Astrocyte (in vitro differentiated cells and primary cell): Measurements from ENCODE around the gene SARNP. TPM values are rescaled to one million over a fixed set of nuclear protein-coding genes. Genes with fewer than 3 reads are reported as not detected.

Experiments
- DNase-seq: peaks from one replicate; pipeline ENCODE4 v3.0.0-alpha.2; 2010; ENCODE audit warnings: low read depth
- FAIRE-seq: peaks from 2 replicates; lab custom pipeline; 2011; peaks lifted over from hg19 to GRCh38; lab: Jason Lieb, UNC
- H2AFZ ChIP-seq: 2 replicates; pipeline ENCODE4 v1.6.0; 2012; ENCODE audit warnings: low read depth, low read length, inconsistent platforms
- H3K27ac ChIP-seq: 2 replicates; pipeline ENCODE4 v1.5.1; 2011; ENCODE audit warnings: low read depth, low read length, inconsistent platforms
- H3K27me3 ChIP-seq: 2 replicates; pipeline ENCODE4 v1.6.0; 2011; ENCODE audit warnings: low read length, inconsistent platforms; ENCODE audit not compliant: insufficient read depth
- H3K36me3 ChIP-seq: 2 replicates; pipeline ENCODE4 v1.5.1; 2011; ENCODE audit warnings: low read length, inconsistent platforms; ENCODE audit not compliant: insufficient read depth
- H3K4me1 ChIP-seq: 2 replicates; pipeline ENCODE4 v1.5.1; 2011; ENCODE audit warnings: low read length, inconsistent platforms; ENCODE audit not compliant: insufficient read depth
- H3K4me2 ChIP-seq: 2 replicates; pipeline ENCODE4 v1.6.0; 2012; ENCODE audit warnings: low read length, inconsistent platforms
- H3K4me3 ChIP-seq: 2 replicates; pipeline ENCODE4 v1.5.1; 2011; ENCODE audit warnings: low read depth, mild to moderate bottlenecking, low read length, inconsistent platforms; ENCODE audit not compliant: insufficient read depth
- H3K79me2 ChIP-seq: 2 replicates; pipeline ENCODE4 v1.6.0; 2012; ENCODE audit warnings: mild to moderate bottlenecking, low read length, inconsistent platforms; ENCODE audit not compliant: insufficient read depth
- H3K9ac ChIP-seq: 2 replicates; pipeline ENCODE4 v1.6.0; 2012; ENCODE audit warnings: mild to moderate bottlenecking, low read length, inconsistent platforms
- H3K9me3 ChIP-seq: 2 replicates; pipeline ENCODE4 v1.5.1; 2012; ENCODE audit warnings: low read depth, mild to moderate bottlenecking, low read length, inconsistent platforms; ENCODE audit not compliant: insufficient read depth
- H4K20me1 ChIP-seq: 2 replicates; pipeline ENCODE4 v1.6.0; 2012; ENCODE audit warnings: low read length, inconsistent platforms; ENCODE audit not compliant: insufficient read depth
- H3K27ac Mint-ChIP-seq: one replicate; pipeline ENCODE4 v1.8.0; 2021; ENCODE audit warnings: mild to moderate bottlenecking, mixed read lengths; ENCODE audit not compliant: unreplicated experiment
- H3K27me3 Mint-ChIP-seq: one replicate; pipeline ENCODE4 v1.8.0; 2021; ENCODE audit warnings: low read depth, mixed read lengths; ENCODE audit not compliant: unreplicated experiment
- H3K36me3 Mint-ChIP-seq: one replicate; pipeline ENCODE4 v1.8.0; 2021; ENCODE audit warnings: low read depth, mixed read lengths; ENCODE audit not compliant: unreplicated experiment
- H3K4me1 Mint-ChIP-seq: one replicate; pipeline ENCODE4 v1.8.0; 2021; ENCODE audit warnings: low read depth, mixed read lengths; ENCODE audit not compliant: unreplicated experiment
- H3K4me3 Mint-ChIP-seq: one replicate; pipeline ENCODE4 v1.8.0; 2021; ENCODE audit warnings: mild to moderate bottlenecking, moderate library complexity, mixed read lengths; ENCODE audit not compliant: unreplicated experiment
- H3K9me3 Mint-ChIP-seq: one replicate; pipeline ENCODE4 v1.8.0; 2021; ENCODE audit warnings: mild to moderate bottlenecking, mixed read lengths; ENCODE audit not compliant: unreplicated experiment
- CTCF ChIP-seq: IDR thresholded peaks from 2 replicates; pipeline ENCODE4 v1.5.1; 2011; ENCODE audit warnings: low read depth, mild to moderate bottlenecking, inconsistent platforms, low read length, moderate library complexity; ENCODE audit not compliant: insufficient read depth
- EZH2 ChIP-seq: IDR thresholded peaks from 2 replicates; pipeline ENCODE4 v1.6.1; 2012; ENCODE audit warnings: mild to moderate bottlenecking, low read length, inconsistent platforms; ENCODE audit not compliant: insufficient read depth
- total RNA-seq: library from RNA; stranded (reverse); gene quantifications from 2 replicates; pipeline ENCODE4 v1.2.1, GENCODE V29; 2021

Gene SARNP
- total RNA-seq, 1 donor from 2014 or later = 105 TPM

GRCh38 chr12:55733021-55733555 lies 84.4 kb downstream of the SARNP start:
- no peaks in the 10 kb centered on the region for H3K27me3 ChIP-seq
- no peak overlapping the region for H2AFZ ChIP-seq
- TF ChIP-seq CTCF (no peak), EZH2 (no peak)
- no peak for FAIRE-seq
- H3K9me3 ChIP-seq = no peaks in the 10 kb centered on the region
- no peak overlapping the region for H3K9ac ChIP-seq
- DNase-seq = no peak
- peaks cover 17% of the 10 kb centered on the region for H3K4me1 Mint-ChIP-seq
- no peak overlapping the region for H3K27ac ChIP-seq
- no peak overlapping the region for H3K27ac Mint-ChIP-seq
- H4K20me1 ChIP-seq = peaks cover 8% of the 10 kb centered on the region
- H3K9me3 Mint-ChIP-seq = no peaks in the 10 kb centered on the region
- H3K4me3 ChIP-seq = no peak overlapping the region
- H3K4me3 Mint-ChIP-seq = no peak overlapping the region
- H3K36me3 ChIP-seq = no peaks in the 10 kb centered on the region
- H3K4me2 ChIP-seq = no peak overlapping the region
- H3K4me1 ChIP-seq = peaks cover 18% of the 10 kb centered on the region
- H3K36me3 Mint-ChIP-seq = no peaks in the 10 kb centered on the region
- H3K79me2 ChIP-seq = peaks cover 23% of the 10 kb centered on the region
- H3K27me3 Mint-ChIP-seq = no peaks in the 10 kb centered on the region

GRCh38 chr12:55732288-55732687 lies 85.2 kb downstream of the SARNP start:
- Histone ChIP-seq H3K9ac (no peak overlapping the region), H4K20me1 (peaks cover 16% of the 10 kb centered on the region), H3K27me3 (no peaks in the 10 kb centered on the region), H3K4me2 (no peak overlapping the region), H2AFZ (no peak overlapping the region), H3K4me1 (peaks cover 12% of the 10 kb centered on the region), H3K27ac (no peak overlapping the region), H3K4me3 (no peak overlapping the region), H3K9me3 (no peaks in the 10 kb centered on the region), H3K79me2 (peaks cover 31% of the 10 kb centered on the region), H3K36me3 (no peaks in the 10 kb centered on the region)
- no peak for TF ChIP-seq CTCF
- no peak for TF ChIP-seq EZH2
- FAIRE-seq (no peak), DNase-seq (no peak)
- H3K27me3 Mint-ChIP-seq = no peaks in the 10 kb centered on the region
- H3K27ac Mint-ChIP-seq = no peak overlapping the region
- peaks cover 3% of the 10 kb centered on the region for H3K36me3 Mint-ChIP-seq
- H3K4me1 Mint-ChIP-seq = peaks cover 14% of the 10 kb centered on the region
- H3K9me3 Mint-ChIP-seq = no peaks in the 10 kb centered on the region
- no peak overlapping the region for H3K4me3 Mint-ChIP-seq
